B cell (primary cell): ENCODE data around the gene PSMD11. TPM values are rescaled to one million over a fixed set of nuclear protein-coding genes. Genes with fewer than 3 reads are reported as not detected.

Experiments used
- ATAC-seq: fragments of 200-7000 bp; cut with Tn5 transposase; one replicate; pipeline ENCODE4 v1.10.0; 2021; ENCODE audit warnings: low read depth, mild to moderate bottlenecking, moderate number of reproducible peaks, moderate library complexity
- CTCF ChIA-PET: fragments of 350-600 bp; sonication (Branson Sonifier 250); formaldehyde crosslinking; loops from one replicate; lab custom pipeline; 2021; ENCODE audit warnings: antibody characterized with exemption, inconsistent platforms; lab: Charles Lee
- POLR2A ChIA-PET: fragments of 350-600 bp; sonication (Branson Sonifier 250); formaldehyde crosslinking; loops from one replicate; lab custom pipeline; 2021; ENCODE audit warnings: antibody characterized with exemption; lab: Charles Lee
- DNase-seq: peaks from one replicate; pipeline ENCODE4 v3.0.0; 2013
- H2AFZ ChIP-seq: 2 replicates; pipeline ENCODE4 v1.6.1; 2012; ENCODE audit warnings: mild to moderate bottlenecking, low read depth, low read length; ENCODE audit not compliant: insufficient read depth, poor library complexity, severe bottlenecking
- H3K27ac ChIP-seq, 2 donors: 1 replicate in 1 of 2; 2 replicates in 1 of 2; pipeline ENCODE4 v1.5.1; 2012 to 2013; ENCODE audit warnings: low read length in 2 of 2, mild to moderate bottlenecking in 2 of 2, moderate library complexity in 1 of 2
- H3K27me3 ChIP-seq, 4 experiments: fragments of 200-600 bp in 1 of 4; sonication (generic) in 1 of 4; replicated peaks in 1 of 4; 1 replicate in 2 of 4; 2 replicates in 2 of 4; pipeline versions ENCODE4 v1.6.1 to v1.7.0; 2013 to 2016; ENCODE audit warnings: low read length in 3 of 4, mild to moderate bottlenecking in 2 of 4, mixed read lengths in 1 of 4, moderate library complexity in 1 of 4; ENCODE audit not compliant: insufficient read depth in 4 of 4, control insufficient read depth in 3 of 4; ENCODE audit errors: control extremely low read depth in 1 of 4
- H3K36me3 ChIP-seq, 2 experiments: replicated peaks in 1 of 2; 1 replicate in 1 of 2; 2 replicates in 1 of 2; pipeline versions ENCODE4 v1.6.1 to v1.7.1; 2013; ENCODE audit warnings: low read length in 1 of 2; ENCODE audit not compliant: insufficient read depth in 2 of 2, control insufficient read depth in 1 of 2; ENCODE audit errors: control extremely low read depth in 1 of 2, extremely low read depth in 1 of 2
- H3K4me1 ChIP-seq, 2 donors: fragments of 200-600 bp in 1 of 2; sonication (generic) in 1 of 2; 1 replicate in 1 of 2; 2 replicates in 1 of 2; pipeline versions ENCODE4 v1.5.1 to v1.6.1; 2013 to 2017; ENCODE audit warnings: low read length in 2 of 2; ENCODE audit not compliant: control insufficient read depth in 2 of 2, insufficient read depth in 2 of 2
- H3K4me2 ChIP-seq: replicated peaks from 2 replicates; pipeline ENCODE3; 2012; ENCODE audit warnings: mild to moderate bottlenecking, low read depth, low read length; ENCODE audit not compliant: poor library complexity, severe bottlenecking
- H3K4me3 ChIP-seq, 5 experiments: fragments of 200-600 bp in 1 of 5; sonication (generic) in 1 of 5; 1 replicate in 3 of 5; 2 replicates in 2 of 5; pipeline versions ENCODE4 v1.5.1 to v1.7.0; 2011 to 2016; ENCODE audit warnings: low read length in 4 of 5, mild to moderate bottlenecking in 4 of 5, low read depth in 2 of 5, control low read depth in 1 of 5, moderate library complexity in 1 of 5; ENCODE audit not compliant: insufficient read depth in 1 of 5; ENCODE audit errors: control extremely low read depth in 1 of 5, extremely low read depth in 1 of 5
- H3K79me2 ChIP-seq: fragments of 200-600 bp; sonication (generic); one replicate; pipeline ENCODE4 v1.6.0; 2016; ENCODE audit warnings: low read length; ENCODE audit not compliant: control insufficient read depth, insufficient read depth
- H3K9ac ChIP-seq: fragments of 200-600 bp; sonication (generic); 2 replicates; pipeline ENCODE4 v1.6.1; 2017; ENCODE audit warnings: mild to moderate bottlenecking, low read length, moderate library complexity
- H3K9me3 ChIP-seq, 3 donors: one replicate each; pipeline versions ENCODE4 v1.6.1 to v1.7.1; 2013; ENCODE audit warnings: low read length in 2 of 3; ENCODE audit not compliant: control insufficient read depth in 2 of 3, insufficient read depth in 1 of 3; ENCODE audit errors: control extremely low read depth in 1 of 3
- H4K20me1 ChIP-seq: 2 replicates; pipeline ENCODE4 v1.6.0; 2012; ENCODE audit warnings: mild to moderate bottlenecking, low read length; ENCODE audit not compliant: insufficient read depth, control insufficient read depth, poor library complexity, severe bottlenecking
- H3K27ac Mint-ChIP-seq: one replicate; pipeline ENCODE4 v1.8.0; 2021; ENCODE audit warnings: mixed read lengths
- H3K27me3 Mint-ChIP-seq: one replicate; pipeline ENCODE4 v1.8.0; 2021; ENCODE audit warnings: mixed read lengths
- H3K4me1 Mint-ChIP-seq: one replicate; pipeline ENCODE4 v1.8.0; 2021; ENCODE audit warnings: mixed read lengths
- H3K4me3 Mint-ChIP-seq: one replicate; pipeline ENCODE4 v1.8.0; 2021; ENCODE audit warnings: mixed read lengths
- H3K9me3 Mint-ChIP-seq: one replicate; pipeline ENCODE4 v1.8.0; 2022; ENCODE audit warnings: mixed read lengths; ENCODE audit not compliant: insufficient read depth
- CTCF ChIP-seq: fragments of 200-600 bp; IDR thresholded peaks from one replicate; pipeline ENCODE4 v1.8.0; 2022; ENCODE audit warnings: antibody characterized with exemption, mild to moderate bottlenecking
- EZH2 ChIP-seq: IDR thresholded peaks from 2 replicates; pipeline ENCODE4 v1.6.1; 2012; ENCODE audit warnings: borderline replicate concordance, low read depth, mild to moderate bottlenecking, moderate library complexity, low read length; ENCODE audit not compliant: insufficient read depth, poor library complexity, severe bottlenecking
- WGBS: methylation state at CpG from one replicate; pipeline ENCODE4 v1.1.5; 2013; ENCODE audit warnings: missing lambda C conversion rate; ENCODE audit not compliant: insufficient coverage; 5-methylcytosine and 5-hydroxymethylcytosine counted together
- intact Hi-C: fragments of 100-400 bp; cut with micrococcal nuclease; formaldehyde crosslinking; loops from one replicate; pipeline ENCODE4 v1.10.0; 2022
- polyA plus RNA-seq: library from polyadenylated mRNA; depleted of rRNA; stranded (reverse); fragments of >200 nt; gene quantifications from 2 replicates; pipeline ENCODE4 v1.2.3, GENCODE V29; 2012
- total RNA-seq, 2 donors: library from RNA; stranded (reverse); fragments of 120-200 nt in 1 of 2; gene quantifications; 1 replicate in 1 of 2; 2 replicates in 1 of 2; pipeline versions ENCODE4 v1.2.3 to v1.2.4, GENCODE V29; 2013 to 2022

PSMD11 gene
- total and polyA plus RNA-seq, 2 donors (not counting 1 experiment from before 2014, with no cell fraction given) = 23.8 to 73.4 TPM

- Histone ChIP-seq H3K9ac (peak overlapping the region; percentile 71), H3K27ac (peak overlapping the region in 1 of 2 donors; percentile 46), H4K20me1 (peaks cover 11% of the 10 kb centered on the region), H3K79me2 (peaks cover 45% of the 10 kb centered on the region), H3K4me3 (peak overlapping the region; percentile 3 to 77 (median 68)), H2AFZ (no peak overlapping the region), H3K36me3 (peaks cover 0 to 12% of the 10 kb centered on the region in 2 experiments), H3K4me1 (peaks cover 66 to 67% of the 10 kb centered on the region in 2 donors), H3K4me2 (peak overlapping the region; percentile 96), H3K27me3 (no peaks in the 10 kb centered on the region), H3K9me3 (no peaks in the 10 kb centered on the region)
- H3K9me3 Mint-ChIP-seq = no peaks in the 10 kb centered on the region
- no peaks in the 10 kb centered on the region for H3K27me3 Mint-ChIP-seq
- peak overlapping the region; percentile 82 for H3K27ac Mint-ChIP-seq
- peaks cover 69% of the 10 kb centered on the region for H3K4me1 Mint-ChIP-seq
- DNase-seq = no peak
- 69% methylated on average over 10 of the region's 16 CpGs for WGBS
- TF ChIP-seq EZH2 = no peak
- no peak for TF ChIP-seq CTCF
- CTCF ChIA-PET = interaction anchor here (0.7 to 10.2 kb wide), 8 partner anchors 8 to 388 kb away, joined by 3 to 139 read pairs (median 4); partner anchors contain the start of genes MYO1D and PSMD11
- peak overlapping the region; percentile 90 for H3K4me3 Mint-ChIP-seq
- ATAC-seq = no peak
- intact Hi-C loops = loop anchor here (2.0 to 10.0 kb wide), 2 partner anchors 71 to 387 kb away; partner anchors contain the start of gene MYO1D
- POLR2A ChIA-PET = interaction anchor here (1.1 to 1.8 kb wide), 2 partner anchors 32 to 35 kb away, joined by 4 to 13 read pairs; no protein-coding TSS in a partner anchor
These were observed 43.9 kb downstream of the PSMD11 start for GRCh38 chr17:32488177-32488542.

- H3K4me2 ChIP-seq = peak overlapping the region; percentile 96
- intact Hi-C loops = loop anchor here (2.0 to 10.0 kb wide), 2 partner anchors 70 to 386 kb away; partner anchors contain the start of gene MYO1D
These were observed 44.4 kb downstream of the PSMD11 start for GRCh38 chr17:32488604-32489180.

More at GRCh38 chr17:32488604-32489180, 44.4 kb downstream of the PSMD11 start:
- Histone ChIP-seq H3K4me1 (peaks cover 70% of the 10 kb centered on the region in 2 donors), H3K27me3 (no peaks in the 10 kb centered on the region), H3K4me3 (peak overlapping the region in 3 of 5 experiments; percentile 68 to 77 (median 72)), H3K9me3 (no peaks in the 10 kb centered on the region), H3K36me3 (peaks cover 0 to 12% of the 10 kb centered on the region in 2 experiments), H4K20me1 (peaks cover 11% of the 10 kb centered on the region), H3K79me2 (peaks cover 45% of the 10 kb centered on the region), H3K27ac (peak overlapping the region in 1 of 2 donors; percentile 46), H2AFZ (no peak overlapping the region), H3K9ac (peak overlapping the region; percentile 71)
- ATAC-seq (no peak), DNase-seq (peak; percentile 16)
- WGBS = 76% methylated on average over 9 of the region's 13 CpGs
- Mint-ChIP-seq H3K4me3 (peak overlapping the region; percentile 90), H3K4me1 (peaks cover 72% of the 10 kb centered on the region), H3K9me3 (no peaks in the 10 kb centered on the region), H3K27ac (peak overlapping the region; percentile 83), H3K27me3 (no peaks in the 10 kb centered on the region)
- TF ChIP-seq EZH2 (no peak), CTCF (no peak)
- ChIA-PET POLR2A (interaction anchor here (0.6 to 1.8 kb wide), 4 partner anchors 15 to 35 kb away, joined by 3 to 13 read pairs (median 4); no protein-coding TSS in a partner anchor), CTCF (interaction anchor here (1.1 to 10.2 kb wide), 8 partner anchors 26 to 388 kb away, joined by 3 to 139 read pairs (median 4); partner anchors contain the start of genes MYO1D and PSMD11)
